HG02981 (cell line): ENCODE measurements around the gene PACC1.
A peak's percentile ranks its signal among the peaks of the same experiment; 100 is the strongest.

ENCODE experiments used
- ATAC-seq: cut with Tn5 transposase; IDR thresholded peaks from one replicate; pipeline ENCODE4 v1.9.1; 2021; ENCODE audit warnings: mild to moderate bottlenecking, moderate library complexity; ENCODE audit not compliant: unreplicated experiment

The PACC1 gene

GRCh38 chr1:212414328-212415106, at the start of gene PACC1:
Gene PACC1, minus strand, starts transcription at chr1:212414886. Its CDS starts 129 bp downstream, at chr1:212414757.
- peak; percentile 99 for ATAC-seq

- ATAC-seq: no peak
These were observed 49.0 kb upstream of the PACC1 start for GRCh38 chr1:212463565-212464285.

- no peak for ATAC-seq
These were observed 47.4 kb upstream of the PACC1 start for GRCh38 chr1:212461916-212462660.

- no peak for ATAC-seq
These were observed 45.7 kb upstream of the PACC1 start for GRCh38 chr1:212460376-212460775.

GRCh38 chr1:212459656-212460055, 45.0 kb upstream of the PACC1 start:
- no peak for ATAC-seq

- ATAC-seq: no peak
These were observed 44.1 kb upstream of the PACC1 start for GRCh38 chr1:212458817-212459216.

- no peak for ATAC-seq
These were observed 43.2 kb upstream of the PACC1 start for GRCh38 chr1:212457740-212458338.

- peak; percentile 52 for ATAC-seq
These were observed 41.3 kb upstream of the PACC1 start for GRCh38 chr1:212455803-212456528.

GRCh38 chr1:212455401-212455800, 40.7 kb upstream of the PACC1 start:
- no peak for ATAC-seq

GRCh38 chr1:212454741-212455140, 40.1 kb upstream of the PACC1 start:
- no peak for ATAC-seq

- ATAC-seq: no peak
These were observed 38.6 kb upstream of the PACC1 start for GRCh38 chr1:212453156-212453857.

- ATAC-seq: no peak
These were observed 37.9 kb upstream of the PACC1 start for GRCh38 chr1:212452323-212453155.

GRCh38 chr1:212451416-212452322, 37.0 kb upstream of the PACC1 start:
- no peak for ATAC-seq

GRCh38 chr1:212450331-212450881, 35.7 kb upstream of the PACC1 start:
- ATAC-seq: no peak

GRCh38 chr1:212447478-212447877, 32.8 kb upstream of the PACC1 start:
- ATAC-seq: no peak

- no peak for ATAC-seq
These were observed 31.6 kb upstream of the PACC1 start for GRCh38 chr1:212446333-212446732.

- ATAC-seq: no peak
These were observed 27.7 kb upstream of the PACC1 start for GRCh38 chr1:212442408-212442807.

- ATAC-seq: no peak
These were observed 25.7 kb upstream of the PACC1 start for GRCh38 chr1:212440419-212440818.
